HG03060 (cell line): Measurements from ENCODE around the gene NDEL1.
A peak's percentile ranks its signal among the peaks of the same experiment; 100 is the strongest.
"Not testable (repeated sequence)": the region's sequence is repeated elsewhere in the genome, so short reads cannot be mapped to it uniquely, and the experiment has no call there.

Experiments
- ATAC-seq: cut with Tn5 transposase; IDR thresholded peaks from one replicate; pipeline ENCODE4 v1.9.1; 2021; ENCODE audit warnings: low read depth, moderate number of reproducible peaks; ENCODE audit not compliant: unreplicated experiment

The NDEL1 gene, protein sequence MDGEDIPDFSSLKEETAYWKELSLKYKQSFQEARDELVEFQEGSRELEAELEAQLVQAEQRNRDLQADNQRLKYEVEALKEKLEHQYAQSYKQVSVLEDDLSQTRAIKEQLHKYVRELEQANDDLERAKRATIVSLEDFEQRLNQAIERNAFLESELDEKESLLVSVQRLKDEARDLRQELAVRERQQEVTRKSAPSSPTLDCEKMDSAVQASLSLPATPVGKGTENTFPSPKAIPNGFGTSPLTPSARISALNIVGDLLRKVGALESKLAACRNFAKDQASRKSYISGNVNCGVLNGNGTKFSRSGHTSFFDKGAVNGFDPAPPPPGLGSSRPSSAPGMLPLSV

DNA sequence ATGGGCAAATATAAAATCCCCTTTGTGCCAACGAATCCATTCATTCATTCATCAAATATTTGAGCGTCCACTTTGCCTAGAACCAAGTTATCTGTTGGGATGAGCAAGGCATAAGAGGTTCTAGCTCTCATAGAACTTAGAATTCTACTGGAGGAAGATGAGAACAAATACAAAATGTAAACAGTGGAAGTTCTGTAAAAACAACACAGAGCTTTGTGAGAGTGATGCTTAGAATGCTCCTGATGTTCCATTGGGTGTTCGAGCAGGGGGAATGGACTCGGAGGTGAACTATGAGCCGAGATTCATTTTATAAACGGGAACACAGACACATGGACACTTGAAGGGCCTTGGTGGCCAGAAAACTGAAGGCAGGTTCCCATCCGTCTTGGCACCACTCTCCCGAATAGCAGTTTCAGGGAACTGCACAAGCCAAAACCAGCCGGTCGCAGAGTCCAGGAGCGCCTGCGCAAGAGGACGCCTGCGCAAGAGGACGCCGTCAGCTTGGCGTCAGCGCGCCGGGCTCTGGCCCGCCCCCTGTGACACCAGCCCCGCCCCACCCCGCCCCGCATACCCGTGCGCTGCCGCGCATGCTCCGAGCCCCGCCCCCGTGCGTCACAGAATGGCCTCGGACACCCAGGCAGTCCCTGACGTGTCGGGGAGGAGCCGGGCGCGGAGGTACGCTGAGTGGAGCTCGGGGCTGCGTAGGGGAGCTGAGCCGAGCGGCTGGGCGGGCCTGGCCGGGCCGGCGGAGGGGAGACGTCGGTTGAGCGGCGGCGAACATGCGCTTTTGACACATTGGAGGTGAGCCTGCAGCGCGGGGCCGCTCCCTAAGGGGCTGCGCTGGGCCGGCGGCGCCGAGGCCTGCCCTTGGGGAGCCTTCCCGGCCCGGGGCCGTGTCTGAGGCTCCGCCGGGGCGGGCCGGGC is at the start of gene NDEL1:
Gene NDEL1, plus strand, starts transcription at position 640 of the 924 bp plus-strand sequence. CDS start 8,388 bp downstream, outside the sequence.
- peak; percentile 54 for ATAC-seq

DNA sequence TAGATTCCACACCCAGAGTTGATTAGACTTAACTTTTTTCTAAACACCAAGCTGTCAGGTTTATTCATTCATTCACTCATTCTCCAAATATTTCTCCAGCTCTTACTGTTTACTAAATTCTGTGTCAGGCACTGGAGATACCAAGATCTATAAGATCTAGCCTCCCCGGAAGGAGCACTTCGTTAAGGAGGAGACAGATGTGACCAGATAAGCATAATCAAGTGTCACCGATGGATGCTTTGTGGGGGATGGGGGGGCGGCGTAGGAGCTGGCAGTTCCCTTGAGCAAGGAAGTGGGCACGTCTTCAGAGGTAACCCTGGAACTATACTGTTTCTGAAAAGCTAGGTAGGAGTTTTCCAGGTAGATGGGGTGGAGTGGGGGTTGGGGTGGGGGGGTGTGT is 48.8 kb upstream of the NDEL1 start:
- ATAC-seq: no peak

DNA sequence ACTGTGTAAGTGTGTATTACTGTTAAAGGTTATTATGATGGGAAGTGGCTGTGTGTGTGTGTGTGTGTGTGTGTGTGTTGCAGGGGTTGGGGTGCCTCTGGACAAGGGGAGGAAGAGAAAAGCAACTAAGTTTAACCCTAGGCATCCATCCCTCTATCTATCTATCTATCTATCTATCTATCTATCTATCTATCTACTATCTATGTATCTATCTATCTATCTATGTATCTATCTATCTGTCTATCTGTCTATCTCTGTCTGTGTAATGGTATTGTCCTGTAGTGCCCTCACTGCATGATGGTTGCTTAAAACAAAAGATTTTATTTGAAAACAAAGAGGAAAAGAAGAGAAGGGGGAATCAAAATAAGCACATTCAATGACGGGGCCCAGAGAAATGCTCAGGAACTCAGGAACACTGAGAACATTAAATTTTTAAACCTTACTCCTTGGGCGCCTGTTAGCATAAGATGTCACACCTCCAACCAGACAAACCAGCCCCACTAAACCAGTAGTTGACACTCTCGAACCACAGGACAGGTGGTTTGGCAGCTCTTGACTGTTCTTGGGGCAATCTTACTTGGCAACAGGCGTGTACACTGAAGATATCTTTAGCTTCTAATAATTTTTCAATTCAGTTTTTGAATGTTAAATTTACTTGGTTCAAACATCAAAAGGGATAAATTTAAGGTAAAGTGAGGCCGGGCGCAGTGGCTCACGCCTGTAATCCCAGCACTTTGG is 47.6 kb upstream of the NDEL1 start:
- no peak for ATAC-seq

GRCh38 chr17:8391711-8392110 is 44.0 kb upstream of the NDEL1 start:
- ATAC-seq: no peak

DNA sequence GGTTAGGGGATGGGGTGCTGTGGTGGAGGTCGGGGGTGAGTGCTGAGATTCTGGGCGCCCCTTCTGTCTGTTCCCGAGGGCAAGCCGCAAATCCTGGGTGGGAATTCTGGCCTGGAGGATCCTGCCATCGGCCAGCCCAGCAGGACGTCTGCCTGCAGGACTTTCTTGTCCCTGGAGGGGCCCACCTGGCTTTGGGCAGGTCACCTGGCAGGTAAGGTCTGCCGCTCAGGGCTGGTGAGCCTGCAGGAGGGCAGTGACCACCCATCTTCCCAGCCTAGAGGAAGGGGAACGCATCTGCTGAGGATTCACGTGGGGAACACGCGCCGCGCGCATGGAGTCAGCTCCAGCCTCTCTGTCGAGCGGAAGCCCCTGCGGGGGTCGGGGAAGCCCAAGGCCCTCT is 43.4 kb upstream of the NDEL1 start:
- no peak for ATAC-seq

- no peak for ATAC-seq
Measured at GRCh38 chr17:8392674-8393469, 42.8 kb upstream of the NDEL1 start.

GRCh38 chr17:8393470-8394231 is 42.0 kb upstream of the NDEL1 start:
- ATAC-seq: no peak

DNA sequence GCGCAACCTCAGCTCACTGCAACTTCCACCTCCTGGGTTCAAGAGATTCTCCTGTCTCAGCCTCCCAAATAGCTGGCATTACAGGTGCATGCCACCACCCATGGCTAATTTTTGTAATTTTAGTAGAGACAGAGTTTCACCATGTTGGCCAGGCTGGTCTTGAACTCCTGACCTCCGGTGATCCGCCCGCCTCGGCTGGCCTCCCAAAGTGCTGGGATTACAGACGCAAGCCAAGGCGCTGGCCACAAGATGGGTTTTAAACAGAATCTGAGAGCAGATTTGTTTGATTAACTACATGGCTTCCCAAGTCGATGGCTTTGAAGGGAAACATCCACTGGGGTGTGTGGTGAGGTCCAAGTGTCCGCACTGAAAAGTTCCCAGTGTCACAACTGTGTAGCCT is 41.2 kb upstream of the NDEL1 start:
- ATAC-seq: not testable (repeated sequence)

DNA sequence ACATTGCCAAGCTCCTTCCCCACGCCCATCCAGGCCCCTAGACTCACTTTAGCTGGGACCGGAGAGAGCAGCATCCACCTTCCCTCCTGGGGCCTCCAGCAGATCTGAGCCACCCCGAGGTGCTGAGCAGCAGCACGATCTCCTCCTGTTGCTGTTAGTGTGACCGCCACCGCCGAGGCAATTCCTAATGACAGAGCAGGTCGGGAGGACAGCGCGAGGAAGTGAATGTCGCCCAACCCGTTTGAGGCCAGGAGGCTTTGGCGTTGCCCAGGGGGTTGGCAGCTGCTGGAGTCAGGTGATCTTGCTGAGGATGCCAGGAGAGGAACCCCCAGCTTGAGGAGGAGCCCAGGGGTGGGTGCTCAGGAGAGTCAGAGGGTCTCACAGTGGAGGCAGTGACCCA is 38.0 kb upstream of the NDEL1 start, which contains the start of gene RNF222:
Gene RNF222, minus strand, starts transcription at position 192 of the 400 bp plus-strand sequence. CDS start 4,366 bp downstream, outside the sequence.
- ATAC-seq: no peak

GRCh38 chr17:8398980-8399379 is 36.7 kb upstream of the NDEL1 start:
- no peak for ATAC-seq

DNA sequence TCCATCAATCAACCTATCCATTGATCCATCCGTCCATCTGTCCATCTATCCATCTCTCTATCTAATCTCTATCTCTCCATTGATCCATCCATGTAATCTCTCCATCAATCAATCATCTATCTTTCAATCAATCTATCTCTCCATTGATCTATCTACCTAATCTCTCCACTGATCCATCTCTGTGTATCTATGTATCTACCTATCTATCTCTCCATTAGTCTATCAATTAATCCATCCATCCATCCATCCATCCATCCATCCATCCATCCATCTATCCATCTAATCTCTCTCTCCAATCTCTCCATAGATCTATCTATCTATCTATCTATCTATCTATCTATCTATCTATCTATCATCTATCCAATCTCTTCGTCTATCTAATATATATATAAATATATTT is 34.6 kb upstream of the NDEL1 start:
- ATAC-seq: no peak

GRCh38 chr17:8402921-8403536 is 32.7 kb upstream of the NDEL1 start:
- no peak for ATAC-seq

DNA sequence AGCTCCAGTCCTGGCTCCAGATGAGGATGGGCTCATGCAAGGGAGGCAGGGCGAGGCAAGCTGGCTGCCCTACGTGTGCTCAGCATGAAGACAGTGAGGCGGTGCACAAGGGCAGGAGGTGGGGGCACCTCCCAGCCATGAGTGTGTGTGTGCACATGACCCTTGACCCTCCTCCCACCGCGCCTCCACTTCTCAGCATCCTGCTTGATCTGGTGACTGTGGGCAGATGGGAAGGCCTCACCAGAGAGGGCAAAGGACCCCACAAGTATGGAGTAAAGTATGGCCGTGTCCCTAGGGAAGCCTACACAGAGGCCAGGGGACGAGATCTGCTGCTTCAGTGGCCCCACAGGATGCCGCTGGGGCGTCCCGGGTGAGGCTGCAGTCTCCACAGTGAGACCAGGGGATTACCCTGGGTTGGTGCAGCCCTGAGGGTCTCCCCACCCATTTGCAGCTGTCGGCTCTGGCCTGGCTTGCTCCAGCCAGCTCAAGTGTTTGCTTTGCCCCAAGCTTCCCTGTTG is 30.1 kb upstream of the NDEL1 start:
- ATAC-seq: no peak

- no peak for ATAC-seq
Measured at GRCh38 chr17:8406174-8406573, 29.5 kb upstream of the NDEL1 start.

DNA sequence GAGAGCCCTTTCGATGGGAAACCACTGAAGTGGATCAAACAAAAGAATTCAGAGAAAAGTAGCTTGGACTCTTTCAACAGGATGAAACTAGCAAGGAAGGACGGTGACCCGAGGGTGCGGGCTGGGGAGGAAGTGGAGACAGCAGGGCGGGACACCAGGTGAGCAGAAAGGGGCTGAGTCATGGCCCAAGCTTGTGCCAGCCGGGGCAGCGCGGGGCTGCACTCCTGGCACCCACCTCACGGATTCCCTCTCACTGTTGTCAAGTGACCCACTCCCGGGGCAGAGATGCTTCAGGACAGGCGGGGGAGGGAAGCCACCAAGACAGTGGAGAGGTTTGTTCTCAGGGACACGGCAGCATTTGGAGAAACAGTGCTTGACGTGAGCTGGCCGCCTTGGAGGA is 27.3 kb upstream of the NDEL1 start:
- no peak for ATAC-seq

DNA sequence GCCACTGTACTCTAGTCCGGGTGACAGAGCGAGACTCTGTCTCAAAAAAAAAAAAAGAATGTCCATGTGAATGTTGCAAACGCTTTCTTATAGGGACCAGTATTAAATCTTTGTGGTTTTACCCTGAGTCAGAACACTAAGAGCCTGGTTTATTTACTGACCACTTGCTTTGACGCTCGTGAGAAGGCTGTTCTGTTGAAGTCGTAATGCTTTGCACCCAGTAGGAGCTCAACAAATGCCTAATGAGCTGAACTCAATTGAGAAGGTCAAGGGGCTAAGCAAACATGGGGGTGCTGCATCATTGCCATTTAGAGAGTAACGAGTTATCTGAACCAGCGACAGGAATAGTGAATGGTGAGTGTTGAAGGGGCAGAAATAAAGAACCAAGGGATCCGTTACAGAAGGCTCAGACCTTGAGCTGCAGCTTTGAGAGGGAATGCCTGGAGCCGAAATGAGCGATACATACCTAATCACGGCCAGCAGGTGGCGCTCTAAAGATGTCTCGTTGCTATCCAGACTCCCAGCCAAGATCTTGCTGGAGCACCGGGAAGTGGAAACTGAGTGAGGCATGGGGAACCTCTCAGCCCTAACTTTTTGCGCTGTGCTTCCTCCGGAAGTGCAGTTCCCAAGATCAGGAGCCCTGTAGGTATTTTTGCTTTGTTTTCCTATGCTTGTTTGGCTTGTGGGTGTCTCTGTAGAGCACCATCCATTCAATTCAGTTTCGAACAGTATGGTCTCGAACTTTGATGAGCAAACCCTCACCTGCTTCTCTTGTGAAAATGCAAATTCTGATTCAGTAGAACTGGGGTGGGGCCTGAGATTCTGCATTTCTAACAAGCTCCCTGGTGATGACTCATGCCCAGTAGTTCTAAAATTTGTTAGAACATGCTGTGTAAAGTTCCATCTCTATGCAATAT is 25.5 kb upstream of the NDEL1 start:
- no peak for ATAC-seq

- ATAC-seq: no peak
Measured at GRCh38 chr17:8410883-8411238, 24.8 kb upstream of the NDEL1 start.

GRCh38 chr17:8412089-8412488 is 23.6 kb upstream of the NDEL1 start:
- ATAC-seq: no peak
